Neural cell (in vitro differentiated cells): ENCODE results near the gene MAEA.

ENCODE experiments used
- SMC3 ChIP-seq: fragments of 450-650 bp; conservative IDR thresholded peaks from 2 replicates; pipeline ENCODE4 v1.6.1; 2014; ENCODE audit warnings: antibody characterized with exemption, mild to moderate bottlenecking, moderate library complexity; ENCODE audit not compliant: poor library complexity
- TF ChIP-seq, protein P1 (sequence below): fragments of 450-650 bp; IDR thresholded peaks from 2 replicates; pipeline ENCODE4 v1.5.1; 2014; ENCODE audit warnings: antibody characterized with exemption, mild to moderate bottlenecking, moderate library complexity; ENCODE audit not compliant: poor library complexity, severe bottlenecking

DNA sequence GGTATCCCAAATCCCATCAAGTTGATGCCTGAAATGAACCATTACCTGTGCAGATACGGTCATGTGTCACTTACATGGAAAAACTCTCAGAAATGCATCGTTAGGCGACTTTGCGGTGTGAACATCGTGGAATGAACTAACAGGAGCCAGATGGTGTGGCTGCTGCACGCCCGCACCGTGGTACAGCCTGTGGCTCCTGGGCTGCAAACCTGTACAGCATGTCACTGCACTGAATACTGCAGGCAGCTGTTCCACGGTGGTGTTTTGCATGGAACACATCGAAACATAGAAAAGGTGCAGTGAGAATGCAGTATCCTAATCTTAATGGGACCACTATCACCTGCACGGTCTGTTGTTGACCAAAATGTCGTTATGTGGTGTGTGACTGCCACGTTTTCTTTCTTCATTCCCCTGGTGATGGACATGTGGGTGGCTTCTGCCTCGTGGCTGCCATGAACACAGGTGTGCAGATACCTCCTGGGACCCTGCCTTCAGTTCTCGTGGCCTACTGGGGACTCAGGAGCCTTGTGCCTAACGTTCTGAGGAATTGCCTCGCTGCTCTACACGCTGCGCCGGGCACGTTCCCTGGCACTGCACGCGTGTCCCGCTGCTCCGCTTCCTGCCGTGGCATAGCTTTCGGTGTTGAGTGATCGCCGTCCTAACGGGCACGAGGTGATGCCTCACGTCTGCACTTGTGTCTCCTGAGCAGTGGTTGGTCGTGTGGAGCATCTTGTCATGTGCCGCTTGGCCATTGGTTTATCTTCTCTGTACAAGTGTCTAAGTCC is 18.5 kb downstream of the MAEA start:
- TF ChIP-seq, protein P1, sequence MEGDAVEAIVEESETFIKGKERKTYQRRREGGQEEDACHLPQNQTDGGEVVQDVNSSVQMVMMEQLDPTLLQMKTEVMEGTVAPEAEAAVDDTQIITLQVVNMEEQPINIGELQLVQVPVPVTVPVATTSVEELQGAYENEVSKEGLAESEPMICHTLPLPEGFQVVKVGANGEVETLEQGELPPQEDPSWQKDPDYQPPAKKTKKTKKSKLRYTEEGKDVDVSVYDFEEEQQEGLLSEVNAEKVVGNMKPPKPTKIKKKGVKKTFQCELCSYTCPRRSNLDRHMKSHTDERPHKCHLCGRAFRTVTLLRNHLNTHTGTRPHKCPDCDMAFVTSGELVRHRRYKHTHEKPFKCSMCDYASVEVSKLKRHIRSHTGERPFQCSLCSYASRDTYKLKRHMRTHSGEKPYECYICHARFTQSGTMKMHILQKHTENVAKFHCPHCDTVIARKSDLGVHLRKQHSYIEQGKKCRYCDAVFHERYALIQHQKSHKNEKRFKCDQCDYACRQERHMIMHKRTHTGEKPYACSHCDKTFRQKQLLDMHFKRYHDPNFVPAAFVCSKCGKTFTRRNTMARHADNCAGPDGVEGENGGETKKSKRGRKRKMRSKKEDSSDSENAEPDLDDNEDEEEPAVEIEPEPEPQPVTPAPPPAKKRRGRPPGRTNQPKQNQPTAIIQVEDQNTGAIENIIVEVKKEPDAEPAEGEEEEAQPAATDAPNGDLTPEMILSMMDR, result no peak
- no peak for TF ChIP-seq SMC3
